T1000 (cell line): ENCODE results near the gene ADAD1.

ENCODE experiments used
- DNase-seq: peaks from one replicate; lab custom pipeline; 2025; ENCODE audit warnings: mixed read lengths; lab: John Stamatoyannopoulos, UW

Gene ADAD1

GRCh38 chr4:122456231-122457116 lies 77.7 kb downstream of the ADAD1 start, which contains the start of gene IL2:
Gene IL2 (minus strand): TSS chr4:122456725. CDS start chr4:122456440, 285 bp downstream.
- DNase-seq, result no peak

- DNase-seq, result no peak
Measured at GRCh38 chr4:122458625-122459024, 79.8 kb downstream of the ADAD1 start.

- no peak for DNase-seq
Measured at GRCh38 chr4:122469457-122469856, 90.6 kb downstream of the ADAD1 start.

GRCh38 chr4:122475233-122475632 lies 96.4 kb downstream of the ADAD1 start:
- no peak for DNase-seq

GRCh38 chr4:122476126-122476525 lies 97.3 kb downstream of the ADAD1 start:
- no peak for DNase-seq

GRCh38 chr4:122476745-122477144 lies 97.9 kb downstream of the ADAD1 start:
- no peak for DNase-seq
